GM19395 (cell line): ENCODE data around the gene OR1J4.
"Not testable (repeated sequence)": the region's sequence is repeated elsewhere in the genome, so short reads cannot be mapped to it uniquely, and the experiment has no call there.

Experiments used
- ATAC-seq: cut with Tn5 transposase; IDR thresholded peaks from one replicate; pipeline ENCODE4 v1.9.1; 2021; ENCODE audit warnings: mild to moderate bottlenecking, moderate library complexity; ENCODE audit not compliant: unreplicated experiment

The OR1J4 gene

GRCh38 chr9:122518841-122519240 lies at the start of gene OR1J4:
Gene OR1J4, plus strand, starts transcription at chr9:122519141. Its CDS starts 0 bp downstream, at chr9:122519141.
- no peak for ATAC-seq

- ATAC-seq: no peak
These were observed 44.4 kb upstream of the OR1J4 start for GRCh38 chr9:122474561-122474960.

- no peak for ATAC-seq
These were observed 43.2 kb upstream of the OR1J4 start for GRCh38 chr9:122475717-122476116.

- ATAC-seq: no peak
These were observed 41.6 kb upstream of the OR1J4 start for GRCh38 chr9:122477346-122477745.

GRCh38 chr9:122477826-122478225 lies 41.1 kb upstream of the OR1J4 start, which contains the start of gene OR1J1:
Gene OR1J1, minus strand, starts transcription at chr9:122477926. Its CDS starts 0 bp downstream, at chr9:122477926.
- no peak for ATAC-seq

GRCh38 chr9:122479062-122479461 lies 39.9 kb upstream of the OR1J4 start:
- ATAC-seq: no peak

- ATAC-seq: no peak
These were observed 20.1 kb upstream of the OR1J4 start for GRCh38 chr9:122498883-122499288.

GRCh38 chr9:122506964-122507363 lies 12.0 kb upstream of the OR1J4 start:
- ATAC-seq: no peak

- no peak for ATAC-seq
These were observed 8.4 kb upstream of the OR1J4 start, which contains the start of gene OR1J2 for GRCh38 chr9:122510502-122510901. Gene OR1J2, plus strand, starts transcription at chr9:122510802. Its CDS starts 0 bp downstream, at chr9:122510802.

- no peak for ATAC-seq
These were observed 715 bp upstream of the OR1J4 start for GRCh38 chr9:122518226-122518625.

- no peak for ATAC-seq
These were observed 435 bp downstream of the OR1J4 start for GRCh38 chr9:122519376-122519775.

GRCh38 chr9:122526602-122527001 lies 7.7 kb downstream of the OR1J4 start:
- no peak for ATAC-seq

GRCh38 chr9:122527193-122527592 lies 8.3 kb downstream of the OR1J4 start, which contains the start of gene OR1N1:
Gene OR1N1, minus strand, starts transcription at chr9:122527293. Its CDS starts 0 bp downstream, at chr9:122527293.
- ATAC-seq: no peak

GRCh38 chr9:122531157-122531556 lies 12.2 kb downstream of the OR1J4 start:
- ATAC-seq: not testable (repeated sequence)

GRCh38 chr9:122536134-122536533 lies 17.2 kb downstream of the OR1J4 start:
- no peak for ATAC-seq

- ATAC-seq: not testable (repeated sequence)
These were observed 18.1 kb downstream of the OR1J4 start for GRCh38 chr9:122537066-122537465.

- no peak for ATAC-seq
These were observed 19.8 kb downstream of the OR1J4 start for GRCh38 chr9:122538757-122539156.

- no peak for ATAC-seq
These were observed 27.3 kb downstream of the OR1J4 start for GRCh38 chr9:122546196-122546595.

GRCh38 chr9:122551371-122551770 lies 32.4 kb downstream of the OR1J4 start:
- no peak for ATAC-seq

- ATAC-seq: no peak
These were observed 33.9 kb downstream of the OR1J4 start, which contains the start of gene OR1N2 for GRCh38 chr9:122552812-122553211. Gene OR1N2, plus strand, starts transcription at chr9:122553112. Its CDS starts 100 bp downstream, at chr9:122553212.

- no peak for ATAC-seq
These were observed 42.5 kb downstream of the OR1J4 start for GRCh38 chr9:122561446-122561845.

GRCh38 chr9:122562134-122562760 lies 43.3 kb downstream of the OR1J4 start:
- no peak for ATAC-seq

GRCh38 chr9:122567901-122568300 lies 49.0 kb downstream of the OR1J4 start:
- ATAC-seq: no peak
